Inflammatory macrophage (primary cell): ENCODE data around the gene CYB5A.
A peak's percentile ranks its signal among the peaks of the same experiment; 100 is the strongest.
"Not testable (repeated sequence)": the region's sequence is repeated elsewhere in the genome, so short reads cannot be mapped to it uniquely, and the experiment has no call there.

Source experiments
- DNase-seq, 2 donors: peaks; one replicate each; pipeline ENCODE4 v3.0.0-alpha.2; 2020 to 2022
- total RNA-seq, 18 experiments: gene quantifications; one replicate each; lab custom pipeline; 2026; ENCODE audit warnings: mixed read lengths in 6 of 18, inconsistent platforms in 2 of 18; lab: John Stamatoyannopoulos, UW

The CYB5A gene, protein sequence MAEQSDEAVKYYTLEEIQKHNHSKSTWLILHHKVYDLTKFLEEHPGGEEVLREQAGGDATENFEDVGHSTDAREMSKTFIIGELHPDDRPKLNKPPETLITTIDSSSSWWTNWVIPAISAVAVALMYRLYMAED
- 20.1 to 65.7 (median 41.2) reads per million in 18 experiments for total RNA-seq

- peak; percentile 98 for DNase-seq
These were observed at the start of gene CYB5A for GRCh38 chr18:74291771-74292540. TSS of gene CYB5A (minus strand) at chr18:74291963. CDS start at chr18:74291875, 88 bp downstream.

GRCh38 chr18:74337912-74338309 is 46.1 kb upstream of the CYB5A start:
- DNase-seq, result no peak

- DNase-seq, result no peak
These were observed 45.6 kb upstream of the CYB5A start for GRCh38 chr18:74337155-74337911.

GRCh38 chr18:74336656-74337055 is 44.9 kb upstream of the CYB5A start:
- no peak for DNase-seq

- peak in 1 of 2 donors; percentile 17 for DNase-seq
These were observed 42.6 kb upstream of the CYB5A start for GRCh38 chr18:74334242-74334893.

DNA sequence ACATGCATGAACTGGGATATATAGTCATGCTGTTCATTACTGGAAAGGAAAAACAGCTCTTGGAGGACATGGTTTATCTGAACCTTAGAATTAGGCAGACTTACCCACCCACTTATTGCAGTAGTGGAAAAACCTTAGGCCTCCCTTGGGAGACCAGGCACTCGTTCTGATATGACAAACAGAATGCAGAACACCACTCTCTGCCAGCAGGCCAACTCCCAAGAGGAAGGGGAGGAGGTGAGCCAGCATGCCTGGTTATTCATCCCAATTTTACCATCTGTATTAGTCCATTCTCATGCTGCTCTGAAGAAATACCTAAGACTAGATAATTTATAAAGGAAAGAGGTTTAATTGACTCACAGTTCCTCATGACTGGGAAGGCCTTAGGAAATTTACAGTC is 41.3 kb upstream of the CYB5A start:
- no peak for DNase-seq

GRCh38 chr18:74331404-74331803 is 39.6 kb upstream of the CYB5A start:
- peak in 1 of 2 donors; percentile 17 for DNase-seq

- no peak for DNase-seq
These were observed 38.0 kb upstream of the CYB5A start for GRCh38 chr18:74329688-74330205.

- no peak for DNase-seq
These were observed 36.4 kb upstream of the CYB5A start for GRCh38 chr18:74328206-74328605.

DNA sequence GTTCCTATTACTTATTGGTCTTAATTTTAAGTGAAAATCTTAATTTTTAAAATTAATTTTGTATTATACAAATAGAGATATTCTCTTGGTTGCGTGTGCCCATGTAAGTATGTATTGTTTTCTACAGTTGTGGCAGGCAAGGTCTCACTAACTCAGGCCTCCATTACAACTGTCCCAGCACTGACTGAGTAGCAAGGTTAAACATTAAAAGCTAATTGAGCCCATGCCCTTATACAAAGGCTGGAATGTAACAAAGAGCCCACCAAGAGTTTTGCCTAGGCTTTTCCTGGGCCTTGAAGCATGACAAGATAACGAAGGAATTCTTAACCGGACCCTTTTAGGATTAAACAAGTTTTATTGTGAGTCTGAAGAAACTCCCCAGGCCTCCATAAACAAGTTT is 35.0 kb upstream of the CYB5A start:
- not testable (repeated sequence) for DNase-seq

GRCh38 chr18:74326231-74326630 is 34.5 kb upstream of the CYB5A start:
- no peak for DNase-seq

- DNase-seq, result no peak
These were observed 24.8 kb upstream of the CYB5A start for GRCh38 chr18:74316257-74317170.

GRCh38 chr18:74315464-74316256 is 23.9 kb upstream of the CYB5A start, which contains the start of gene C18orf63:
TSS of gene C18orf63 (plus strand) at chr18:74315839. CDS start at chr18:74317866, 2,027 bp downstream.
- DNase-seq, result no peak

- DNase-seq, result no peak
These were observed 23.1 kb upstream of the CYB5A start for GRCh38 chr18:74314759-74315463.

DNA sequence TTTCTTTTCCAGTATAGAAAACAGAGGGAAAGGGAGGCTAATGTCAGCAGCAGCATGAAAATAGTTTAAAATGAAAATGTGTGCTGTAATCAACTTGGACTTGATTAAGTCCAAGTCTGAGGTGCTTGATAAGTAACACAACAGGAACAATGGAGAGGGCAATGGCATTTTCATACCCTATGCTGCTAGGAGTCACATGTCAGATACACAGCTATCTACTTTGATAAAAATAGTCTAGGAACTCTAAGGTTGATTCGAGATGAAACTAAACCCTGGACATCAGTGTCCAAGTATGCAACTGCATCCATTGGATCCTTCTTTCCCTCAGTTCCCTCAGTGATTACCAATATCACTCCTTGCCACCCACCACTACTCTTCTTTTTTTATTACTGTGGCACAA is 19.2 kb upstream of the CYB5A start:
- DNase-seq, result no peak

DNA sequence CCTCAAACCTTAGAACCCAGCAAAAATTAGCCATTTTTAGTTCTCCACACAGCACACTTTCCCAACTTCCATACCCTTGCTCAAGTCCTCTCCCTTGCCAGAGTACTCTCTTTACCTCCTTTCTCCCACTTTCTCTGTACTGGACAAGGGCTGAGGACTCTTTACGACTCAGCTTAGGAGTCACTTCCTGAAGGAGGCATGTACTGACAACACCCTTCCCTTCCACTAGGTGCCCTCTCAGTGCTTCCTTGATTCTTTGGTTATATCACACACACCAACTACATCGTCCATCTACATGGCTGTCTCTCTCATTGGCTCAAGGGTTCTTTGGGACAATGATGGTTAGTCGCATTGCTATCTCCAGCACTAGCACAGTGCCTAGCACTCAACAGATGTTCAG is 18.6 kb upstream of the CYB5A start:
- DNase-seq, result peak; percentile 11 to 52

DNA sequence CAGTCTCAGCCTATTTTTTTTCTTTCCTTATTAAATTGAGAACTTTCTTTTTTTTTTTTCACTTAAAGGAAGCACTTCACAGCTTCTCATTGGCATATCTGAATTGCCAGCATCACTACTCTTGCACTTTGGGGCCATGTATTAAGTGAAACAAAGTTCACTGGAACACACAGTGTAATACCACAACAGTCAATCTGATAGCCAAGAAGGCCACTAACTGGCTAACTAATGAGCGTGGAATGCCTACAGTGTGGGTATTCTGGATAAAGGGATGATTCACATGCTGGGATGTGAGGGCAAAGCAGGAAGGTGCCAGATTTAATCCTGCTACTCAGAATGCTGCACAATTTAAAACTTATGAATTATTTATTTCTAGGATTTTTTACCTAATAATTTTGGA is 12.2 kb upstream of the CYB5A start:
- no peak for DNase-seq

GRCh38 chr18:74303306-74303705 is 11.5 kb upstream of the CYB5A start:
- no peak for DNase-seq

- no peak for DNase-seq
These were observed 8.0 kb upstream of the CYB5A start for GRCh38 chr18:74299746-74300145.

DNA sequence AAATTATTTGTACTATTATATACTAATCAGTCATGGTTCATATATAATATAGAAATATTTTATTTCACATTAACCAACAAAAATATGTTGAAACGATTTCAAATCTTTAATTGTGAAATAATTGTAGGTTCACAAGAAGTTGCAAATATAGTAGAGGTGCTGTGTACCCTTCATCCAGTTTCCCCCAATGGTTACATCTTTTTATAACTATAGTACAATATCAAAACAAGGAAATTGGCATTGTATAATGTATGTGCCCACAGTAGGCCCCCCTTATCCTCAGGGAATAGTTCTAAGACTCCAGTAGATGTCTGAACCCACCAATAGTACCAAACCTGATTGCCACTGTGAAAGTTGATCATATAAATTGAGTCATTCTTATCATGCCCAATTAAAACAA is 7.4 kb upstream of the CYB5A start:
- DNase-seq, result no peak
